Measurements from ENCODE around the gene SRXN1. TPM values are rescaled to one million over a fixed set of nuclear protein-coding genes. Genes with fewer than 3 reads are reported as not detected.

The SRXN1 gene
- total RNA-seq, 1 donor from 2014 or later, result 55.3 TPM

DNA sequence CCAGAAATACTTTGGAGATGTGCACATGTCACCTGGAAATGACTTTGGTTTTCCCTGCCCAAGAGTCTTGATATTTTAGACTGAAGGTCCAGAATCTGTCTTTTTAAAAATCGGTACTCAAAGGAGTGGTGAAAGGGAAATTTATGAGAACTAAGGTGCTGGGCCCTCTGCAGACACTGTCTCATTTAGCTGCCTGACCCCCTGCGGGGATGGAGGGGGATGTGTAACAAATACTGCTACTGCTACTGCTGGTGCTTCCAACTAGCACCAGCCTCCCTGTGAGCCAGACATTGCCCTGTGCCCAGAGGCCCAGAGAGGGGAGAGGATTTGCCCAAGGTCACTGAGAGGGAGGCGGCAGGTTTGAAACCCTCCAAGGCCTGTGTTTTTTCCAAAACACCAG lies 15.6 kb upstream of the SRXN1 start:
- peak overlapping the region; percentile 82 for H3K27ac ChIP-seq (replicated peaks)
- intact Hi-C loops (cut with micrococcal nuclease), result no loop called here
- peaks cover 44% of the 10 kb centered on the region for H3K4me1 ChIP-seq
- peaks cover 64% of the 10 kb centered on the region for H3K27me3 ChIP-seq (ENCODE audit: low read depth)
- TF ChIP-seq, protein P1, sequence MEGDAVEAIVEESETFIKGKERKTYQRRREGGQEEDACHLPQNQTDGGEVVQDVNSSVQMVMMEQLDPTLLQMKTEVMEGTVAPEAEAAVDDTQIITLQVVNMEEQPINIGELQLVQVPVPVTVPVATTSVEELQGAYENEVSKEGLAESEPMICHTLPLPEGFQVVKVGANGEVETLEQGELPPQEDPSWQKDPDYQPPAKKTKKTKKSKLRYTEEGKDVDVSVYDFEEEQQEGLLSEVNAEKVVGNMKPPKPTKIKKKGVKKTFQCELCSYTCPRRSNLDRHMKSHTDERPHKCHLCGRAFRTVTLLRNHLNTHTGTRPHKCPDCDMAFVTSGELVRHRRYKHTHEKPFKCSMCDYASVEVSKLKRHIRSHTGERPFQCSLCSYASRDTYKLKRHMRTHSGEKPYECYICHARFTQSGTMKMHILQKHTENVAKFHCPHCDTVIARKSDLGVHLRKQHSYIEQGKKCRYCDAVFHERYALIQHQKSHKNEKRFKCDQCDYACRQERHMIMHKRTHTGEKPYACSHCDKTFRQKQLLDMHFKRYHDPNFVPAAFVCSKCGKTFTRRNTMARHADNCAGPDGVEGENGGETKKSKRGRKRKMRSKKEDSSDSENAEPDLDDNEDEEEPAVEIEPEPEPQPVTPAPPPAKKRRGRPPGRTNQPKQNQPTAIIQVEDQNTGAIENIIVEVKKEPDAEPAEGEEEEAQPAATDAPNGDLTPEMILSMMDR (IDR thresholded peaks at IDR 0.05; ENCODE audit: borderline replicate concordance), result no peak
- no peaks in the 10 kb centered on the region for H3K9me3 ChIP-seq (replicated peaks)
- no peak overlapping the region for H3K4me3 ChIP-seq
- H3K36me3 ChIP-seq, result no peaks in the 10 kb centered on the region
- no peak for DNase-seq

DNA sequence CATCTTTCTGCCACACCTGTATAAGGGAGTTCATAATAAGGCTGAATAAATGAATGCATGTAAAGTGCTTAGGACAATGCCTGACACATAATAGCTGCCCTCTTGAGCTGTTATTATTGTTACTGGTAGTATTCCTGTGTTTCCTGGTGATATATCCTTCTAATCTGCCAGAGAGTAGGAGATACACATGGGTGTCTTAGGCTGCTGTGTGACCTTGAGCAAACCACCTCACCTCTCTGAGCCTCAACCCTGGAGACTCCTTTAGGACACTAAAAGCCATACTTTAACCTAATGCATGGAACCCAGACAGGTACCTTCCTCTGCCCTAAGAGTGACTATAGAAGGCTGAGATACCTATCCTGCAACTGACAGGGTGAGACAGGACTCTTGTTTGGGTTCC lies 15.1 kb upstream of the SRXN1 start:
- TF ChIP-seq, protein P1 (IDR thresholded peaks at IDR 0.05; ENCODE audit: borderline replicate concordance), result no peak
- Histone ChIP-seq H3K27me3 (ENCODE audit: low read depth) (peaks cover 64% of the 10 kb centered on the region), H3K36me3 (no peaks in the 10 kb centered on the region), H3K4me3 (no peak overlapping the region), H3K4me1 (peaks cover 47% of the 10 kb centered on the region), H3K27ac (replicated peaks) (peak overlapping the region; percentile 82), H3K9me3 (replicated peaks) (no peaks in the 10 kb centered on the region)
- intact Hi-C loops (cut with micrococcal nuclease), result no loop called here
- DNase-seq, result no peak

DNA sequence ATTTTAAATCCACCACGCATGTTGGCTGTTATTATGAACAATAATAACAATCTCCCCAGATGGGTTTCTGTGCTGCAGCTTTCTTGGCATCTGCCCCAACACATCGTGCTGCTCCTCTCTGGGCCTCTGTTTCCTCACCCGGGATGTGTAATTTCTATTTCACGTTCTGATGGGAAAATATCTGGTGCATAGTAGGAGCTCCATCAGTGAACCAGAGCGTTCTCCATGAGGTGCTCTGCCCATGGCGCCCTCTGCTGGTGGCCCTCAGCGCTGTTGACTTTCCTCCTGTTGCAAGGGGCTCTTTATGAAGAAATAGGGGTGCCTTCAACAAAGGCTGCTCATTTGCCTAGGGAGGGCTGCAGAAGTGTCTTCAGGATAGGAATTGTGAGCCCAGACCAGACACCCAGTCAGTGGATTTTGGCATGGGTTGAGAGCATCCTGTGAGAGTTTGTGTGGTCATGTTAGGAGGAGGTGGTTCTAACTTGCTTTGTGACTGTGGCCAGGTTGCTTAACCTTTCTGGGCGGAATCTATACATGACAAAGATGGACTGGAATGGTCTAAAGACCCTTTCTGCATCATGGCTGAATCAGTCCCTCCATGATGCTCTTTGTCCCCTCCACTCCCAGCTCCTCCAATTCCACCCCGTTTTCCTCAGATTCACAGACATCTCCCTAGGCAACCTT lies 14.5 kb upstream of the SRXN1 start:
- no peaks in the 10 kb centered on the region for H3K9me3 ChIP-seq (replicated peaks)
- peaks cover 47% of the 10 kb centered on the region for H3K4me1 ChIP-seq
- H3K27me3 ChIP-seq (ENCODE audit: low read depth), result peaks cover 65% of the 10 kb centered on the region
- TF ChIP-seq, protein P1 (IDR thresholded peaks at IDR 0.05; ENCODE audit: borderline replicate concordance), result peak; percentile 88
- DNase-seq, result peak; percentile 64
- no peak overlapping the region for H3K4me3 ChIP-seq
- intact Hi-C loops (cut with micrococcal nuclease), result no loop called here
- H3K27ac ChIP-seq (replicated peaks), result peak overlapping the region; percentile 82
- no peaks in the 10 kb centered on the region for H3K36me3 ChIP-seq

DNA sequence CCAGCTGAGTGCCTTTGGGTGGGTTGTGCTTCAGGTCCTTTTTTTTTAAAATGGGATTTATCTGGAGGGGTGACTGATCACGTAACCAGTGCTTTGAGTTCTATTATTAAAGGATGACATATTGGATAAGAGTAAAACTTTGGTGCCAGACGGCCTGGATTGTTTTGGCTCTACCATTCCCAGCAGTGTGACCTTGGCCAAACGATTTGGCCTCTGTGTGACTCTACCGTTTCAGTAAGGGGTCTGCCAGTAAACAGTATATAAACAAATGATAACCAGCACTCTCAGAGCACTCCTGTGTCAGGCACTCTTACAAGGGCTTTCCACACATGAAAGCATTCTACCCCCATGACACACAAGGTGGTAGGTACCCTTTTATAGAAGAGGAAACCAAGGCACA lies 13.9 kb upstream of the SRXN1 start:
- Histone ChIP-seq H3K36me3 (no peaks in the 10 kb centered on the region), H3K4me1 (peaks cover 52% of the 10 kb centered on the region), H3K4me3 (no peak overlapping the region), H3K27me3 (ENCODE audit: low read depth) (peaks cover 67% of the 10 kb centered on the region), H3K27ac (replicated peaks) (peak overlapping the region; percentile 82), H3K9me3 (replicated peaks) (no peaks in the 10 kb centered on the region)
- TF ChIP-seq, protein P1 (IDR thresholded peaks at IDR 0.05; ENCODE audit: borderline replicate concordance), result no peak
- intact Hi-C loops (cut with micrococcal nuclease), result no loop called here
- DNase-seq, result no peak

DNA sequence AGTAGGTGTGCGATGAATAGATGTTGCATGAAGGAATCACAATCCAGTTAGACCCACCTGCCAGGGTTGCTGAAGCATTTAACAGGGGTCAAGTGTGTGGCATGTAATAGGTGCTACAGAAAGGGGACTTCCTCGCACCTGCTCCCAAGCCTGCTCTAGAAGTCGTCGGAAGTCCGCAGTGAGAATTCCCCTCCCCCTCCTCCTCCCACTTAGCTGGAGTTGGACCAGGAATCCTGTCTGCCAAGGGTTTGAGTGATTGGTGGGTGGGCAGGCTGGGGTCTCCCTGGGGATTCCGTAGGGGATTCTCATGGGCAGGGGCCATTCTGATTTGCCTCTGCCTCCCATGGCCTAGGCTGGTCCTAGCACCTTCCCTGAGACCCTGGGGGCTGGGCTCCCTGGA lies 12.3 kb upstream of the SRXN1 start:
- DNase-seq, result no peak
- intact Hi-C loops (cut with micrococcal nuclease), result no loop called here
- no peaks in the 10 kb centered on the region for H3K9me3 ChIP-seq (replicated peaks)
- no peaks in the 10 kb centered on the region for H3K36me3 ChIP-seq
- H3K4me3 ChIP-seq, result no peak overlapping the region
- TF ChIP-seq, protein P1 (IDR thresholded peaks at IDR 0.05; ENCODE audit: borderline replicate concordance), result no peak
- H3K27me3 ChIP-seq (ENCODE audit: low read depth), result peaks cover 67% of the 10 kb centered on the region
- peaks cover 52% of the 10 kb centered on the region for H3K4me1 ChIP-seq
- no peak overlapping the region for H3K27ac ChIP-seq (replicated peaks)
